HG03571 (cell line): ENCODE measurements around the gene CHL1.

Experiments
- ATAC-seq: cut with Tn5 transposase; IDR thresholded peaks from one replicate; pipeline ENCODE4 v1.9.1; 2021; ENCODE audit not compliant: unreplicated experiment

CHL1 gene

DNA sequence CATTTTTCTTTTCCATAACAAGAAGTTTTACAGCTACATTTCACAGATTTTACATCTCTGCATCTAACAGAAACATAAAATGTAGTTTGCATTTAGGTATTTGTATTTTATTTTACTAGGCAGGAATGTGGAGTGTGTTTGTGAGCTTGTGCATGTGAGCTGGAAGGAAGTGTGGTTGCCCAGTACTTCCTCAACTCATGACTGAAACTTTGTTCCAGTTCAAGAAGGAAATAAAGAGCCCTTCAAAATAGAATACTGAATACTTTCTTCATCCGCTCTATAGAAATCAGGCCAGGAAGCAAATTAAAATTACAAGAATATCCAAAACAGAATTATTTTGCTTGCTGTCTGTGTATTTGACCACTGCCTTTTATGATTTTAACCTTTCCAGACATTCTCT is 81.3 kb downstream of the CHL1 start:
- no peak for ATAC-seq

DNA sequence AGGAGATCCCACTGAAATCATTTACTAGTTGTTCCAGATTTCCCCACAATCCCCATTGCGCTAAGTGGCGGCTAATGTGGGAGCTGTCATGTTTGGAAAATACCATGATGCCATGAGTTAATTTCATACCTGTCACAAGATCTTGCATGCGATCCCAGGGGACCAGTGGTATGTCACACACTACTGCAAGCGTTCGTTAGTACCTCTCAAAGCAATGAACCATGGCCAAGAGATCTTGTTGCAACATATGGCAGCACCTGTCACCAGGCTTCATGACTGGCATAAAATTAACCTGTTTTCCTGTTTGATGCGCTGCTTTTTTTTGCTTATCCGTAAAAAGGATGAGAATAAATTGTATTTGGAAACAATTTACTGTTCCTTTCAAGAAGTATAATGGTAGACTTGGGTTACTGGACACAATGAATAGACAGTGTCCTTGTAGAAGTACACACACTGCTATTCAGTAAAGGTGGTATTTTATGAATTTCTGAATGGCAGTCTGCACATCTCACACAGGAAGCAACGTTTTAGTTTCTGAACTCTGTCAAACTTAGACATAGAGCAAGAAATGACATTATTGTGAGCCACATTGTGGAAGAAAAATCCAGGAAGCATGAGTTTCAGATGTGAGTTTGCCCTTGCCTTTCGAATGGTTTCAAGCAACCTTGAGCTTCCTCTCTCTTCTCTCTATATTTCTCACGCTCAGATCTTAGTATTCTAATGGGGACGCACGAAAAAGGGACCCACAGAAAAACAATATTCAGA is 81.9 kb downstream of the CHL1 start:
- ATAC-seq = peak; percentile 79

DNA sequence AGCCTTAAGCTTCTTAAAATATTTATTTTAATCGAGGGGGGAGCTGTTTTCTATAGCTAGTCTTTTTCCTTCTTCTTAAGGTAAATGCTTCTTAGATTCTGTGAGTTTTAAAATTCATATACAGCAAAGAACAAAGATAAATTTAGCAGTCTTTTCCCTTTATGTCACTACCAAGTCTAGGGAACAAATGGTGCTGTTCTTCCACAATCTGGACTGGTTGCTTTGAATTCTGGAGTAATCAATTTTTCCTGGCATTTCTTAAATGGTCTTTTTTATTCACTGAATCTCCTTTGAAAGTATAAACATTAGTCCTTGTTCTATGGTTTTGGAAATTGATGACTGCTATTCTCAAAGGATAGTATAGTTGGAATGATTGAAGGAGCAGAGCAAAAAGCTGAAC is 82.8 kb downstream of the CHL1 start:
- no peak for ATAC-seq

DNA sequence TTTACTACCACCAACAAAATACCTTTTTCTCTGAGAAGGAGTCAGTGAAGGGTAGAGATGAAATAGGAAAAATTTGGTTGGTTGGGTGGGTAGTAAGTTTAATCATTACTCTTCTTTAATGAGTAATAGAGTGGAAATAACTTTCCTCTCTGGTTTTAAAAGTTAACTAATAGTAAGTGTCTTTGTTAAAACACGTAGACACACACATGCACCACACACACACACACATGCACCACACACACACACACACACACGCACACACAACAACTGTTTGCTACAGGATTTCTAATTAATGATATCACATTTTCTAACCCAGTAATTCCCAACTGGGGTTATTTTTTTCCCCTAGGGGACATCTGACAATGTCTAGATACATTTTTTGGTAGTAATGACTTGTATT is 84.1 kb downstream of the CHL1 start:
- no peak for ATAC-seq

DNA sequence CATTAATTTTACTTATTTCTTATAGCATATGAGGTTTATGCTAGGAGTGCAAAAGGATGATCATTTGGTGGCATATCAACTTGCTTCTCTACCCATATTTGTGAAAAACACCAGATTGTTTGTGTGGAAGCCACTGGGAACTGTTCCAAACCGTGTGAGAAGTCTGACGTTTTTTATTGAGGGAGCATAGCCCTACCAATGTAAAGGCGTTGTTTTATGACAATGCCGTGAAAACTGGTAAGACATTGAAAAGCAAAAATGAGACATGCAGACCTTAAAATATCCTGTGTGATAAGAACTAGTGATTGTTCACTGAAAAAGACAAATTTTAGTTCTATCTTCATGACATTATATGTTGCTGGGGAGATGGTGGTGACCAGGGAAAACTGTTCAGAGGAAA is 87.8 kb downstream of the CHL1 start:
- ATAC-seq = no peak

DNA sequence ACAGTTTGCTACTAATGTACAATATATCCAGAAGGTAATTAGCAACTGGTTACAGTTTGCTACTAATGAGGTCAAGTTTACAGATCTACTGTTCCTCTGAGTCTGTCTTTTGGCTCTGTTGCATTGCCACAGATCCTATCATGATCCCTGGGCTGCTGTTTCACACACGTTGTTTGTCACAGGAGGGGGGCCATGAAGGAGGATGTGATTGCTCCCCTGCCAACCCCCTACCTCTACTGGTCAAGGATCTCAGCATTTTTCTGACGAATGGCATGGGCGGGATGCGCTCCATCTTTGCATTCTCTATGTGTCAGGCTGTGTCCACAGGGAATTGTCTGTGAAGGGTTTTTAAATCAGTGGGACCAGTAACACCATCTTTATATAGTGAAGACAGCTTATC is 91.9 kb downstream of the CHL1 start:
- no peak for ATAC-seq

DNA sequence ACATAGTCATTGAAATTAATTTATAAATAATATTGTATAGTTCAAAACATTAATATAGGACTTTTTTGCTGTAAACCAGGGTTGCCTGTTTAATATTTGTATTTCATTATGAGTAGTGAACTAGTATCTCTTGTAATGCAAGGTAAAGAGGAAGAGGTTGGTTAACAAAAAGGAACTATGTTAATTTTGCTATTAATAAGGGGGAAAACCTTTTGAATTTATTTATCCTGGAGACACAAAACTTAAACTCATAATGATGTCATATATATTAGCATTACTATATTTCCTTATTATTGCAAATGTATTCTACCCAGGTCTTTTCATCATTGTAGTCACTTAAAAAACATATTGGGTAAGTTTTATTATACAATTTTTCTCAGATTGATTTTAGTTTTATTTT is 94.5 kb downstream of the CHL1 start:
- ATAC-seq = no peak

DNA sequence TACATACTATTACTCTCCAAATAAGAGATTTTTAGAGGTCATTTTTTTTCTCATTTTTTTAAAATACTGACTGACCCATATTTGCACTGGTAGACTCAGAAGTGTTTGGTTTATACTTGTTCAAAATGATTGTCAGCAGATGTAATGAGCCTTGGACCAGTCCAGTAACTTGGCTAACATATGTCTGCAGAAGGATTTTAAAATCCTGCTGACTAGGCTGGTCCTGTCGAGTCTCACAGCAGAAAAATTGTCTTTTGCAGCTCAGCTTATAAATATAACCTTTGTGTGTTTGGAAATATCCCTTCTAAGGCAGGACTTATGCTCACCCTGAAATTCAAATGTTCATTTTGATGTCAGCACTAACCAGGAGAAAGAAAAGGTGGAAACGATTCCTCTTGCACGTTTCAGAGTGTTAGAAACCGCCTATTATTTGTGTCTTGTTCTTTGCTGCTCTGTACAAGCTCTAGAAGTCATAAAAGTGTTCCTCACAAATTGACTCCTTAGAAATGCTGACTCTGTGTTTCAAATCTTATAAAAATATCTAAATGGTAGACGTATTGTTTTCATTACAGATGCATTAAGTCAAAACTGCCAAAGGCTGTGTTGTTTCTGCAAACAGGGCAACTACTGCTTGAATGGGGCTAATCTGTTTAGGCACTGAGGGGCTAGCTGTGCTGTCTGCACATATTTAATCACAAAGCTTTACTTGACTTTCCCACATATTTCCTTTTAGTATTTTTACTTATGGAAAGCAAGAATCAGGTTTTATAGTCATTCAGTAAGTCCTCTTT is 95.3 kb downstream of the CHL1 start:
- ATAC-seq = no peak

DNA sequence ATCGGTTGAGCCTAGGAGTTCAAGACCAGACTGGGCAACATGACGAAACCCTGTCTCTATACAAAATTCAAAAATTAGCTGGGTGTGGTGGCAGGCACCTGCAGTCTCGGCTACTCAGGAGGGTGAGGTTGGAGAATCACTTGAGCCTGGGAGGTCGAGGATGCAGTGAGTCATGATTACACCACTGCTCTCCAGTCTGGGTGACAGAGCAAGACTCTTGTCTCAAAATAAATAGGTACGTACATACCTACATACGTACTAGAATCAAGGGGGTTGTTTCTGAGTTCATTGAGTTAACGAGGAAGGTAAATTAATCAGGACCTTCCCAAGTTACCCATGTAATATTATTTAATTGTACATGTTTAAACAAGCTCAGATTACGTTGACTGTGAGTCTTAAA is 97.5 kb downstream of the CHL1 start:
- ATAC-seq = no peak

DNA sequence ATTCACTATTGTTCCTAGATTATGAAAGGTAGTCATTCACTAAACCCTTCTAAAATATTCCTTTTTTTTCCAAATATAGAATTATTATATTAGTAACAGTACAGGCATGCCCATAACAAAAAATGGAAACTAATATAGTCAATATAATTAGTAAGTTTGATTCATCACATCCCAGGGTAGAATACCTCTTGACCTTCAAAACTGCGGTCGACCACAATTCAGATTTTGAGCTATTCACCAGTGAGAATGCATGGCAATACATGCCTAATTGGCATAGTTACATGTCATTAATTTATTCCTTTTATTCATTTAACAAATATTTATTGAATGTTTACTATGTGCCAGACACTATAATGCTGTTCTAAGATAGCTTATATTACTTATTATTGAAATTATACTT is 98.0 kb downstream of the CHL1 start:
- no peak for ATAC-seq

DNA sequence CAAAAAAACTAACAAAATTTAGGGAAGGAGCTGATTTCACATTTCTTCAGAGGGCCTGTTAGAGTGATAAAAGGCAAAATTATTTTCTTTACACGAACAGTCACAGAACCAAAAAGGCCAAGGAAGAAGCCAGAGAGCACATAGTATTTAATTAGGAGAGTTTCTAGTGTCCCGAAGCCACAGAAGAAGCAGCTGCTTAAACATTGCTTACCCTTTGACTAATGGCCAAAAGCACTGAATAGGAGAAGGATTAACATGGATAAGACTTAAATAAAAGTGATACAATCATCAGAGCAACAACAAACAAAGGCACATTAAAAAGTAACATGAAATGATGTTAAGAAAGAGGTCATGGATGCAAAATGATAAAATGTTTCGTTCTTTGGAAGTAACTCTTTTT is 98.6 kb downstream of the CHL1 start:
- no peak for ATAC-seq

DNA sequence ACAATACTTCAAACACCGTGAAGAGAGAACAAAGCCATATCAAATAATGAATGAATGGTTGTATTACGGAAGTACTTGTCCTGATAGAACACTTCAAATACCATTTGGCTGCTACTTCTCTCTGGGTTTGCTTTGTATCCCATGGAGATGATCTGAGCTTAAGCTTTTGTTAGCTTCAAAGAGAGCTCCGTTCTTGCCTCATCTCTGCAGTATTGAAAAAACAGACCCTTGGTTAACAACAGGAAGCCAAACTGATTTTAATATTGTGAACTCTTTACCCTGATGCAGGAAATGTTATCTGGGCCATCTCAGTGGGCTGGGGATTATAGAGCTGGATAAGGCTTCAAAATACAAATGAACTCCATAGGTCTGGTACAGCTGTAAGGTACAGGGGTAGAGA is 101.0 kb downstream of the CHL1 start:
- ATAC-seq = no peak

DNA sequence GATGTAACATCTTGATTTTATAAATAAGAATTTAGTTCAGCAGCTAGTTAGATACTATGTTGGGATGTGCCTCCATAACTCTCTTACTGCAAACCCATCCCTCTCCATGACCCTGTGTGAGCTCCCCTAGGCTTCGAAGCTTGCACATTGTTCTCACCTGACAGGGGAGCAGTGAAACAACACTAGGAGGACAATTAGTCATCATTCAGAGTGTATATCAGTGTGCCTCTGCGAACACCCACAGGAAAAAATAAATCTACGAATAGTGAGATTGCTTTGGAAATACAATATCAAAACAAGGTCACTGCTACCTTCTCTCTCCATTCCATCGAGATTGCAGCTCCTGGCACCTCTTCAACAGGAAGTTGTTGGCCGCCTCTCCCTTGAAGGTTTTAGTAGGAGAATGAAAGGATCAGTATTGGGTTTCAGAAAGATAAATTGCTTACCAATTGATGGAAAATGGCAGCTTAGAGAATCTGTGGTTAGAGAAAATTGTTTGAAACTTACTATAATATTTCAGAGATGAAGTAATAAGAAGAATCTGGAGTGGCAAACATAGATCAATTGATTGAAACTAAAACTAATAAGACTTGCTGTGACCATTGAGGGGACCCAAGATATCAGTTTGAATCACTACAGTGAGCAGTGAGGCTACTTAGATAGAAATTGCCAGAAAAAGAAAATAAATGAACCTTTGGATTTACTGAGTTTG is 103.2 kb downstream of the CHL1 start:
- ATAC-seq = peak; percentile 80

DNA sequence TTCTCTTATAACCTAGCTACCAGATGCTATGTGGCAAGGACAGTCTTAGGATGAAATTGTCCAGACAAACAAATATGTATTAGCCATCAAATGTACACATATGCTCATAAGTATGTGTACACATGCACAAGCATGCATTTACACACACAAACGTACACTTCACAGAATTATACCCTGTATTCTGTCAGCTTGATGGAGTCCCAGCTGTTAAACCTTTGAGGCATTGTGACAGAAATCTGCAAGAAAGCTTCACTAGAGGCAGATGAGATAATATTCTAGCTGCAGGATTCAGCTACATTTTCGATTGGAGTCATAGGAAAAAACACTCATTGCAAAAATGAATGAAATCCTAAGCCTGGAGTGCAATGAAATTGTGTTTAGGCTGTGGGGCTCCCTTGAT is 110.6 kb downstream of the CHL1 start:
- ATAC-seq = no peak

DNA sequence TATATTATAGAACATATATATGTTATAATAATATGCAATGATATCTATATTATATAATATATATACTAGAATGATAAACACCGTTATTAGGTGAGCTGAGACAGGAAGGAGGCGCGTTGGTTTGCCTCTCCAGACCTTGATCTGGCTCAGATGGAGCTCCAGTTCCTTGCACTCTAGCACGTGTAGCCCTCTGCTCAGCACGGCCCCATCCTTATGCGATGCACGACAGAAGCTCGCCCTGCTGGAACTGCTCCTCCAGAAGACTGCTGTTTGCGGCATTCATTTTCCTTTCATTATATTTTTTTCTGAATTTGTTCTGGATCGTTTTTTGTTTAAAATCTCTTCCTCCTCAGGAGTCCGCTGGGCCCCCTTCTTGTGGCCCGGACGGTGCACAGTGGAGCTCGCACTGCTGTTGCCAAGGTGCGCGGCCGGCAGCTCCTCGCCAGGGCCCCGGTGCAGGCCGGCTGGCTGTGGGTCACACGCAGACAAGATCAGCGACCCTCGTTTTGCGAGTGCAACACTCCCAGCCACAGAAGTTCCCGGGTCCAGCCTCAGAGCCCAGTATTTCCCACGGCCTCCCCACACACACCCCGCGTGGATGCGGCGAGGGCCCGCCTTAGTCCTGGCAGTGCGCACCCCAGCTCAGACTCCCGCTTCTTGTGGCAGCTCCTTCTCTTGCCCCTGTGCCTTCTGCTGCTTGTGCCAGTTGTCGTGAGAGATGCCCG is 112.2 kb downstream of the CHL1 start:
- no peak for ATAC-seq

DNA sequence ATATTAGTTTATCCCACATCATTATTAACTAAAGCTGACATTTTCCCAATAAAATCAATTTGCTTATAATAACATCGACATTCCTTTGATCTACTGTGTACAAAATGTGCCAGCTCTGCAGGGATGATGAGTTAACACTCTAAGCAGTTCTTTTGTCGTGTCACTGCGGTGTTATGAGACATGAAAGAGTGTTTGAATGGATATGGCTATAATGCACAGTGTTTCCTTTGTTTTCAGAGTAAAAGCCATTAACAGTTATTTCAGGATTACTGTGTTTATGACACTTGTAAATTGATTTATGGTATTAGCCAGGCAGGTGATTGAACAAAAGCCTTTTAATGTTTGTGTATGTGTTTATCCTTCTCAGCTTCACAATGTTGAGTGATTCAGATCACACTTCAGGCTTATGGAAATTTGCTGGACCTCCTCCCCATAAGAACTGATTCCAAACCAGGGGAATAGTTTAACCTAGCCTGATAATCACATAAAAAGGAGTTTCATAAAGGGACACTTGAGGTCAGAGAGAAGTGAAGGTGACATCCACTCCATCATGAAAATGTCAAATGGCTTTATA is 115.7 kb downstream of the CHL1 start:
- ATAC-seq = no peak

DNA sequence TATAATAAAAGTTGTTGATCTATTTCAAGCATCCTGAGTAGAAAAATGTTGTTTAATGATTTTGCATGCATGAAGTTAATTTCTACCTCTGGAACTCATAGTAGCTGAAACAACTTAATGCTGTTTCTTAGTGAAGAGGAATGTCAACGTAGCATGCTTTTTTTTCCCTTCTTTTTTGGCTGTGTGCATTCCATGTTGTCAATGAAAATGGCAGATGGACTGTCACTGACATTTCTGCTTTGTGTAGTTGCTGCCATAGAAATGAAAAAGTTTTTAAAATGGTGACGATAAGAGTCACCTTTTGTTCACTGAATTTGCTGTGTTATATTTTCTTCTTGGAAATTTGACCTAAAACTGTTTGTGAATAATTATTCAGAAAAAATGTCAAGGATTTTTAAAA is 116.3 kb downstream of the CHL1 start:
- ATAC-seq = no peak

DNA sequence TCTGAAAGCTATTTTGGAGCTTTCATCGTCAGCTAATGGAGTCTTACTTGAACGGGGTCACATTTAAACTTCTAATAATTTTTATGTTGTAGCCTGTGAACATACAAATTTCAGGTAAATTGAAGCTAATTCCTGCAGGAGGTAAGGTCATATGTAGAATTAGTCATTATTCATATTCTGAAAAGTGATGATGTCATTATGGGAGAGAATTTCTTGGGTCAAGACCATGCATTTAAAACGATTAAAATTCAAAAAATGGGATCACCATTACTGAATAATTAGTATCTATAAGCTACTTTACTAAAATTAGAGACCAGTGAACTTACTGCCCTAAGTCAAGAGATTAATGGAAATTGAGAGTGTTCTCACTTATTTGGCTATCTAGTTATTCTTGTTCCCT is 120.4 kb downstream of the CHL1 start:
- ATAC-seq = no peak

DNA sequence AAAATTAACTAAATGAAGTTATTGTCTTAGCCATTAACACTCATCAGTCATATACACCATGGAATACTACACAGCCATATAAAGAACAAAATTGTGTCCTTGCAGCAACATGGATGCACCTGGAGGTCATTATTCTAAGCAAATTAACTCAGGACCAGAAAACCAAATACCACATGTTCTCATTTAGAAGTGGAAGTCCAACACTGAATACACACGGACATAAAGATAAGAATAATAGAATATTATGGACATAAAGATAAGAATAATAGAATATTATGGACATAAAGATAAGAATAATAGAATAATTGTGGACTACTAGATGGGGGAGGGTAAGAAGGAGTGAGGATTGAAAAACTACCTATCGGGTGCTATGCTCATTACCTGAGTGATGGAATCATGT is 122.3 kb downstream of the CHL1 start:
- no peak for ATAC-seq

DNA sequence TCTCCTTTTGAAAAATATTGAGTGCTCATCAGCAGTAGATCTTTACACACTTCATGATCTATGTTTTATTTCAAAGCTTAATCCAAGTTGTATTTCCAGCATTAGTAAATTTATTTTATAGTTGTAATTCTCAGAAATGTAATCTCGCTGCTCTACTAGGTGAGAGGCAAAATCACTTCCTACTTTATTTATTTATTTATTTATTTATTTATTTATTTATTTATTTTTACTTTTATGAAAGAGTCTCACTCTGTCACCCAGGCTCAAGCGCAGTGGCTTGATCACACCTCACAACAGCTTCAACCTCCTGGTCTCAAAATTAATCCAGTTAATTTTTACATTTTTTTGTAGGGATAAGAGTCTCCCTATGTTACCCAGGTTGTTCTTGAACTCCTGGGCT is 127.9 kb downstream of the CHL1 start:
- ATAC-seq = no peak

DNA sequence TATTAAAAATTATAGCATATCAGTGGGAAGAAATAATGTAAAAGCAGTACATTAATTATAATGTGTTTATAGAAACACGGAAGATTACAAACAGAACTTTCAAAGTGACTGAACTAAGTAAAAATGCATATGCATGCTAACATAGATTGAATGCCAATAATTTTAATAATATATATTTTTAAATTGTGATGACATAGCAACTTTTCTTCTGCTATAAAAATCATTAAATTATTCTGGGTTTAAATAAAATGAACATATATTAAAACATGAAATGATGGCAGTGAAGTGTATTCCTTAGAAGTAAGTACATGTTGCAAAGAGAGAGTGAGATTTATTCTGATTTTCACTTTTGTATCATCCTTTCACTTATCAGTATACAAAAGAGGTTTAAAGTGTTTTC is 128.9 kb downstream of the CHL1 start:
- no peak for ATAC-seq
